ENCODE data around the gene USP17L24. TPM values are rescaled to one million over a fixed set of nuclear protein-coding genes. Genes with fewer than 3 reads are reported as not detected.

Gene USP17L24, protein sequence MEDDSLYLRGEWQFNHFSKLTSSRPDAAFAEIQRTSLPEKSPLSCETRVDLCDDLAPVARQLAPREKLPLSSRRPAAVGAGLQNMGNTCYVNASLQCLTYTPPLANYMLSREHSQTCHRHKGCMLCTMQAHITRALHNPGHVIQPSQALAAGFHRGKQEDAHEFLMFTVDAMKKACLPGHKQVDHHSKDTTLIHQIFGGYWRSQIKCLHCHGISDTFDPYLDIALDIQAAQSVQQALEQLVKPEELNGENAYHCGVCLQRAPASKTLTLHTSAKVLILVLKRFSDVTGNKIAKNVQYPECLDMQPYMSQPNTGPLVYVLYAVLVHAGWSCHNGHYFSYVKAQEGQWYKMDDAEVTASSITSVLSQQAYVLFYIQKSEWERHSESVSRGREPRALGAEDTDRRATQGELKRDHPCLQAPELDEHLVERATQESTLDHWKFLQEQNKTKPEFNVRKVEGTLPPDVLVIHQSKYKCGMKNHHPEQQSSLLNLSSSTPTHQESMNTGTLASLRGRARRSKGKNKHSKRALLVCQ
- not detected in 2 replicates for total RNA-seq

GRCh38 chr4:9324865-9325264 lies at the start of gene USP17L24:
TSS of gene USP17L24 (plus strand) at chr4:9325165. CDS start at chr4:9325165, 0 bp downstream.

DNA sequence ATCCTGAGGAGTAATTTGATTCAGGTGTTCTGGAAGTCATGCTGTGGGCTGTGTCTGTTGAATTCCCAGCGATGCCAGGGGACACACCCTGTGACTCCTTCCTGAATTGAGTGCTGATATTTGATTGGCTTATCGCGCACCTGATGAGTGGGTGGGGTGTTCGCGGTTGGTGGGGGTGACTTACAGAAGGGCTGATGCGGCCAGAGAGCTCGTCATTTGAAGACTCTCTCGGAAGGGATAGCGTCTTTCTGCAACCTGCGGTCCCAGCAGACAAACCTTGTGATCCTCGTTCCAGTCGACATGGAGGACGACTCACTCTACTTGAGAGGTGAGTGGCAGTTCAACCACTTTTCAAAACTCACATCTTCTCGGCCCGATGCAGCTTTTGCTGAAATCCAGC lies 4.6 kb downstream of the USP17L24 start, which contains the start of gene USP17L25:
USP17L25 (plus strand) TSS at position 301 of the 400 bp plus-strand sequence; CDS start at position 301, 0 bp downstream.

GRCh38 chr4:9334358-9334757 lies 9.4 kb downstream of the USP17L24 start, which contains the start of gene USP17L26:
TSS of gene USP17L26 (plus strand) at chr4:9334658. CDS start at chr4:9334658, 0 bp downstream.

DNA sequence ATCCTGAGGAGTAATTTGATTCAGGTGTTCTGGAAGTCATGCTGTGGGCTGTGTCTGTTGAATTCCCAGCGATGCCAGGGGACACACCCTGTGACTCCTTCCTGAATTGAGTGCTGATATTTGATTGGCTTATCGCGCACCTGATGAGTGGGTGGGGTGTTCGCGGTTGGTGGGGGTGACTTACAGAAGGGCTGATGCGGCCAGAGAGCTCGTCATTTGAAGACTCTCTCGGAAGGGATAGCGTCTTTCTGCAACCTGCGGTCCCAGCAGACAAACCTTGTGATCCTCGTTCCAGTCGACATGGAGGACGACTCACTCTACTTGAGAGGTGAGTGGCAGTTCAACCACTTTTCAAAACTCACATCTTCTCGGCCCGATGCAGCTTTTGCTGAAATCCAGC lies 14.1 kb downstream of the USP17L24 start, which contains the start of gene USP17L5:
USP17L5 (plus strand) TSS at position 301 of the 400 bp plus-strand sequence; CDS start at position 301, 0 bp downstream.

GRCh38 chr4:9343848-9344247 lies 18.9 kb downstream of the USP17L24 start, which contains the start of gene USP17L27:
TSS of gene USP17L27 (plus strand) at chr4:9344148. CDS start at chr4:9344148, 0 bp downstream.

GRCh38 chr4:9348593-9348992 lies 23.6 kb downstream of the USP17L24 start, which contains the start of gene USP17L28:
TSS of gene USP17L28 (plus strand) at chr4:9348893. CDS start at chr4:9348893, 0 bp downstream.

DNA sequence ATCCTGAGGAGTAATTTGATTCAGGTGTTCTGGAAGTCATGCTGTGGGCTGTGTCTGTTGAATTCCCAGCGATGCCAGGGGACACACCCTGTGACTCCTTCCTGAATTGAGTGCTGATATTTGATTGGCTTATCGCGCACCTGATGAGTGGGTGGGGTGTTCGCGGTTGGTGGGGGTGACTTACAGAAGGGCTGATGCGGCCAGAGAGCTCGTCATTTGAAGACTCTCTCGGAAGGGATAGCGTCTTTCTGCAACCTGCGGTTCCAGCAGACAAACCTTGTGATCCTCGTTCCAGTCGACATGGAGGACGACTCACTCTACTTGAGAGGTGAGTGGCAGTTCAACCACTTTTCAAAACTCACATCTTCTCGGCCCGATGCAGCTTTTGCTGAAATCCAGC lies 28.4 kb downstream of the USP17L24 start, which contains the start of gene USP17L29:
USP17L29 (plus strand) TSS at position 301 of the 400 bp plus-strand sequence; CDS start at position 301, 0 bp downstream.

GRCh38 chr4:9362829-9363228 lies 37.9 kb downstream of the USP17L24 start, which contains the start of gene USP17L30:
TSS of gene USP17L30 (plus strand) at chr4:9363129. CDS start at chr4:9363129, 0 bp downstream.

Other genes starting within 250 kb of the USP17L24 start
- gene FAM90A26, start 154.8 kb upstream of the USP17L24 start, total RNA-seq = not detected in 2 replicates
- not detected in 2 replicates for gene USP17L10, start 114.5 kb upstream of the USP17L24 start, total RNA-seq
- gene USP17L11, start 109.8 kb upstream of the USP17L24 start, total RNA-seq = not detected in 2 replicates
- gene USP17L12, start 105.0 kb upstream of the USP17L24 start, total RNA-seq = not detected in 2 replicates
- not detected in 2 replicates for gene USP17L13, start 100.3 kb upstream of the USP17L24 start, total RNA-seq
- not detected in 2 replicates for gene USP17L15, start 90.8 kb upstream of the USP17L24 start, total RNA-seq
- not detected in 2 replicates for gene USP17L17, start 81.3 kb upstream of the USP17L24 start, total RNA-seq
- not detected in 2 replicates for gene USP17L18, start 76.5 kb upstream of the USP17L24 start, total RNA-seq
- not detected in 2 replicates for gene USP17L19, start 71.8 kb upstream of the USP17L24 start, total RNA-seq
- not detected in 2 replicates for gene USP17L20, start 67.0 kb upstream of the USP17L24 start, total RNA-seq
- gene USP17L21, start 62.3 kb upstream of the USP17L24 start, total RNA-seq = not detected in 2 replicates
- not detected in 2 replicates for gene USP17L22, start 57.5 kb upstream of the USP17L24 start, total RNA-seq
- not detected in 2 replicates for gene USP17L25, start 4.7 kb downstream of the USP17L24 start, total RNA-seq
- not detected in 2 replicates for gene USP17L26, start 9.5 kb downstream of the USP17L24 start, total RNA-seq
- gene USP17L5, start 14.2 kb downstream of the USP17L24 start, total RNA-seq = not detected in 2 replicates
- gene USP17L27, start 19.0 kb downstream of the USP17L24 start, total RNA-seq = not detected in 2 replicates
- gene USP17L28, start 23.7 kb downstream of the USP17L24 start, total RNA-seq = not detected in 2 replicates
- gene USP17L29, start 28.5 kb downstream of the USP17L24 start, total RNA-seq = not detected in 2 replicates
- not detected in 2 replicates for gene USP17L30, start 38.0 kb downstream of the USP17L24 start, total RNA-seq
- gene DEFB131A, start 119.2 kb downstream of the USP17L24 start, total RNA-seq = not detected in 2 replicates

Data from epithelial cell of umbilical artery (primary cell).